Tibial nerve (tissue), 3 donors: Measurements from ENCODE around the gene INPP1.

Experiments
- POLR2A ChIP-seq, 2 donors: fragments of 450-650 bp; IDR thresholded peaks; one replicate each; pipeline ENCODE4 v1.6.1; 2017; ENCODE audit warnings: antibody characterized with exemption in 2 of 2, mild to moderate bottlenecking in 2 of 2, moderate library complexity in 2 of 2
- TF ChIP-seq, protein P1 (sequence below), 5 experiments: fragments of 200-600 bp in 3 of 5; fragments of 450-650 bp in 2 of 5; sonication (generic) in 3 of 5; IDR thresholded peaks; one replicate each; pipeline ENCODE4 v1.5.1; 2016 to 2019; ENCODE audit warnings: antibody characterized with exemption in 5 of 5, mild to moderate bottlenecking in 3 of 5, moderate library complexity in 2 of 5

GRCh38 chr2:190405995-190406394, 62.6 kb downstream of the INPP1 start:
- TF ChIP-seq, protein P1, sequence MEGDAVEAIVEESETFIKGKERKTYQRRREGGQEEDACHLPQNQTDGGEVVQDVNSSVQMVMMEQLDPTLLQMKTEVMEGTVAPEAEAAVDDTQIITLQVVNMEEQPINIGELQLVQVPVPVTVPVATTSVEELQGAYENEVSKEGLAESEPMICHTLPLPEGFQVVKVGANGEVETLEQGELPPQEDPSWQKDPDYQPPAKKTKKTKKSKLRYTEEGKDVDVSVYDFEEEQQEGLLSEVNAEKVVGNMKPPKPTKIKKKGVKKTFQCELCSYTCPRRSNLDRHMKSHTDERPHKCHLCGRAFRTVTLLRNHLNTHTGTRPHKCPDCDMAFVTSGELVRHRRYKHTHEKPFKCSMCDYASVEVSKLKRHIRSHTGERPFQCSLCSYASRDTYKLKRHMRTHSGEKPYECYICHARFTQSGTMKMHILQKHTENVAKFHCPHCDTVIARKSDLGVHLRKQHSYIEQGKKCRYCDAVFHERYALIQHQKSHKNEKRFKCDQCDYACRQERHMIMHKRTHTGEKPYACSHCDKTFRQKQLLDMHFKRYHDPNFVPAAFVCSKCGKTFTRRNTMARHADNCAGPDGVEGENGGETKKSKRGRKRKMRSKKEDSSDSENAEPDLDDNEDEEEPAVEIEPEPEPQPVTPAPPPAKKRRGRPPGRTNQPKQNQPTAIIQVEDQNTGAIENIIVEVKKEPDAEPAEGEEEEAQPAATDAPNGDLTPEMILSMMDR (IDR thresholded peaks at IDR 0.05): no peak
- TF ChIP-seq POLR2A (IDR thresholded peaks at IDR 0.05): no peak
